ENCODE results near the gene ZNF468. TPM values are rescaled to one million over a fixed set of nuclear protein-coding genes. Genes with fewer than 3 reads are reported as not detected.
"Not testable (repeated sequence)": the region's sequence is repeated elsewhere in the genome, so short reads cannot be mapped to it uniquely, and the experiment has no call there.

The ZNF468 gene
- total and polyA plus RNA-seq, 4 experiments from 2014 or later: 20.9 to 25.7 (median 25.0) TPM

GRCh38 chr19:52896431-52897137 is 39.2 kb upstream of the ZNF468 start:
- POLR2A ChIA-PET (ENCODE audit: partially characterized antibody): interaction anchor here (1.0 kb wide), 1 partner anchor 67 kb away, joined by 3 read pairs; no protein-coding TSS in a partner anchor

GRCh38 chr19:52891336-52891735 is 33.9 kb upstream of the ZNF468 start:
- H3K4me1 Mint-ChIP-seq: peaks cover 0 to 14% (median 6%) of the 10 kb centered on the region in 4 donors
- H3K9me3 Mint-ChIP-seq: peaks cover 0 to 29% (median 18%) of the 10 kb centered on the region in 8 donors
- no peak overlapping the region for H3K27ac ChIP-seq (ENCODE audit: low read depth, low read length)
- peaks cover under 1% of the 10 kb centered on the region for H3K4me1 ChIP-seq (ENCODE audit: insufficient read depth, low read length)
- intact Hi-C loops (cut with micrococcal nuclease): no loop called here
- H3K27ac Mint-ChIP-seq: no peak overlapping the region
- no peak overlapping the region for H3K4me3 Mint-ChIP-seq
- no peaks in the 10 kb centered on the region for H3K27me3 Mint-ChIP-seq
- no peak overlapping the region for H3K4me3 ChIP-seq (ENCODE audit: low read length in 2 of 2)
- ChIA-PET CTCF (ENCODE audit: partially characterized antibody) (no interaction called here), POLR2A (ENCODE audit: partially characterized antibody) (no interaction called here)
- H3K9me3 ChIP-seq (ENCODE audit: control insufficient read depth in 1 of 2, low read length in 2 of 2): no peaks in the 10 kb centered on the region
- no peak for DNase-seq
- peaks cover 11% of the 10 kb centered on the region for H3K36me3 ChIP-seq (ENCODE audit: insufficient read depth, low read length)
- H3K36me3 Mint-ChIP-seq: peaks cover 64% of the 10 kb centered on the region in 2 donors
- H3K27me3 ChIP-seq (ENCODE audit: insufficient read depth, low read length): no peaks in the 10 kb centered on the region

More at GRCh38 chr19:52896431-52897137, 39.2 kb upstream of the ZNF468 start:
- Mint-ChIP-seq H3K36me3 (peaks cover 20 to 26% of the 10 kb centered on the region in 2 donors), H3K9me3 (peaks cover 0 to 21% (median 7%) of the 10 kb centered on the region in 8 donors), H3K27me3 (no peaks in the 10 kb centered on the region), H3K27ac (peak overlapping the region in 6 of 7 donors; percentile 25 to 97 (median 90)), H3K4me1 (peaks cover 3 to 24% (median 22%) of the 10 kb centered on the region in 4 donors), H3K4me3 (peak overlapping the region; percentile 90 to 96 (median 94))
- H3K27ac ChIP-seq (ENCODE audit: low read depth, low read length): peak overlapping the region; percentile 69
- H3K4me1 ChIP-seq (ENCODE audit: insufficient read depth, low read length): peaks cover 14% of the 10 kb centered on the region
- H3K36me3 ChIP-seq (ENCODE audit: insufficient read depth, low read length): no peaks in the 10 kb centered on the region
- CTCF ChIA-PET (ENCODE audit: partially characterized antibody): no interaction called here
- peak in 1 of 5 donors; percentile 0 for DNase-seq
- H3K9me3 ChIP-seq (ENCODE audit: control insufficient read depth in 1 of 2, low read length in 2 of 2): no peaks in the 10 kb centered on the region
- H3K27me3 ChIP-seq (ENCODE audit: insufficient read depth, low read length): no peaks in the 10 kb centered on the region
- peak overlapping the region; percentile 77 to 95 for H3K4me3 ChIP-seq (ENCODE audit: low read length in 2 of 2)
- intact Hi-C loops (cut with micrococcal nuclease): loop anchor here (1.0 to 2.0 kb wide), 4 partner anchors 26 to 66 kb away; partner anchors contain the start of genes ZNF468, ZNF816 and ZNF888

GRCh38 chr19:52889931-52890330 is 32.5 kb upstream of the ZNF468 start:
- peaks cover 65 to 69% of the 10 kb centered on the region in 2 donors for H3K36me3 Mint-ChIP-seq
- Histone ChIP-seq H3K4me1 (ENCODE audit: insufficient read depth, low read length) (no peaks in the 10 kb centered on the region), H3K27me3 (ENCODE audit: insufficient read depth, low read length) (no peaks in the 10 kb centered on the region), H3K36me3 (ENCODE audit: insufficient read depth, low read length) (peaks cover 15% of the 10 kb centered on the region), H3K4me3 (ENCODE audit: low read length in 2 of 2) (no peak overlapping the region), H3K27ac (ENCODE audit: low read depth, low read length) (no peak overlapping the region), H3K9me3 (ENCODE audit: control insufficient read depth in 1 of 2, low read length in 2 of 2) (no peaks in the 10 kb centered on the region)
- H3K9me3 Mint-ChIP-seq: peaks cover 0 to 34% (median 22%) of the 10 kb centered on the region in 8 donors
- H3K4me1 Mint-ChIP-seq: peaks cover 0 to 14% (median 6%) of the 10 kb centered on the region in 4 donors
- no peaks in the 10 kb centered on the region for H3K27me3 Mint-ChIP-seq
- no peak overlapping the region for H3K27ac Mint-ChIP-seq
- ChIA-PET CTCF (ENCODE audit: partially characterized antibody) (no interaction called here), POLR2A (ENCODE audit: partially characterized antibody) (no interaction called here)
- H3K4me3 Mint-ChIP-seq: no peak overlapping the region
- DNase-seq: no peak
- intact Hi-C loops (cut with micrococcal nuclease): no loop called here

- intact Hi-C loops (cut with micrococcal nuclease): no loop called here
- CTCF ChIA-PET (ENCODE audit: partially characterized antibody): no interaction called here
- H3K9me3 Mint-ChIP-seq: peaks cover 0 to 43% (median 28%) of the 10 kb centered on the region in 8 donors
These were observed 31.7 kb upstream of the ZNF468 start for GRCh38 chr19:52889076-52889475.

GRCh38 chr19:52880895-52881389 is 23.5 kb upstream of the ZNF468 start:
- Histone ChIP-seq H3K36me3 (ENCODE audit: insufficient read depth, low read length) (peaks cover 32% of the 10 kb centered on the region), H3K27ac (ENCODE audit: low read depth, low read length) (no peak overlapping the region), H3K9me3 (ENCODE audit: control insufficient read depth in 1 of 2, low read length in 2 of 2) (peaks cover 0 to 44% of the 10 kb centered on the region in 2 donors), H3K4me3 (ENCODE audit: low read length in 2 of 2) (no peak overlapping the region), H3K27me3 (ENCODE audit: insufficient read depth, low read length) (no peaks in the 10 kb centered on the region), H3K4me1 (ENCODE audit: insufficient read depth, low read length) (no peaks in the 10 kb centered on the region)
- Mint-ChIP-seq H3K27me3 (no peaks in the 10 kb centered on the region), H3K27ac (no peak overlapping the region), H3K4me3 (no peak overlapping the region), H3K36me3 (peaks cover 62 to 76% of the 10 kb centered on the region in 2 donors), H3K9me3 (peaks cover 3 to 85% (median 77%) of the 10 kb centered on the region in 8 donors), H3K4me1 (no peaks in the 10 kb centered on the region)
- intact Hi-C loops (cut with micrococcal nuclease): no loop called here
- ChIA-PET POLR2A (ENCODE audit: partially characterized antibody) (no interaction called here), CTCF (ENCODE audit: partially characterized antibody) (no interaction called here)
- no peak for DNase-seq

More at GRCh38 chr19:52889076-52889475, 31.7 kb upstream of the ZNF468 start:
- no peaks in the 10 kb centered on the region for H3K27me3 Mint-ChIP-seq
- no peaks in the 10 kb centered on the region for H3K9me3 ChIP-seq (ENCODE audit: control insufficient read depth in 1 of 2, low read length in 2 of 2)
- no peak overlapping the region for H3K27ac Mint-ChIP-seq
- H3K4me1 ChIP-seq (ENCODE audit: insufficient read depth, low read length): no peaks in the 10 kb centered on the region
- DNase-seq: no peak
- H3K4me3 ChIP-seq (ENCODE audit: low read length in 2 of 2): no peak overlapping the region
- no peak overlapping the region for H3K4me3 Mint-ChIP-seq
- peaks cover 23% of the 10 kb centered on the region for H3K36me3 ChIP-seq (ENCODE audit: insufficient read depth, low read length)
- no peak overlapping the region for H3K27ac ChIP-seq (ENCODE audit: low read depth, low read length)
- peaks cover 0 to 11% (median 6%) of the 10 kb centered on the region in 4 donors for H3K4me1 Mint-ChIP-seq
- no peaks in the 10 kb centered on the region for H3K27me3 ChIP-seq (ENCODE audit: insufficient read depth, low read length)
- peaks cover 70 to 73% of the 10 kb centered on the region in 2 donors for H3K36me3 Mint-ChIP-seq
- POLR2A ChIA-PET (ENCODE audit: partially characterized antibody): no interaction called here

- POLR2A ChIA-PET (ENCODE audit: partially characterized antibody); H3K4me1 Mint-ChIP-seq; H3K4me3 Mint-ChIP-seq; DNase-seq; H3K27ac Mint-ChIP-seq; H3K4me1 ChIP-seq (ENCODE audit: insufficient read depth, low read length); intact Hi-C loops (cut with micrococcal nuclease); H3K4me3 ChIP-seq (ENCODE audit: low read length in 2 of 2); H3K27me3 Mint-ChIP-seq; H3K36me3 ChIP-seq (ENCODE audit: insufficient read depth, low read length); H3K27ac ChIP-seq (ENCODE audit: low read depth, low read length); H3K27me3 ChIP-seq (ENCODE audit: insufficient read depth, low read length); CTCF ChIA-PET (ENCODE audit: partially characterized antibody): not testable (repeated sequence)
- Mint-ChIP-seq H3K36me3 (peaks cover 8 to 20% of the 10 kb centered on the region in 2 donors), H3K9me3 (peaks cover 0 to 70% (median 42%) of the 10 kb centered on the region in 8 donors)
- H3K9me3 ChIP-seq (ENCODE audit: control insufficient read depth in 1 of 2, low read length in 2 of 2): peaks cover 0 to 11% of the 10 kb centered on the region in 2 donors
These were observed 15.6 kb upstream of the ZNF468 start for GRCh38 chr19:52872996-52873395.

GRCh38 chr19:52871466-52871865 is 14.0 kb upstream of the ZNF468 start:
- H3K36me3 ChIP-seq (ENCODE audit: insufficient read depth, low read length): no peaks in the 10 kb centered on the region
- POLR2A ChIA-PET (ENCODE audit: partially characterized antibody): no interaction called here
- Mint-ChIP-seq H3K27ac (no peak overlapping the region), H3K9me3 (peaks cover 0 to 60% (median 31%) of the 10 kb centered on the region in 8 donors), H3K36me3 (peaks cover 4 to 12% of the 10 kb centered on the region in 2 donors), H3K27me3 (no peaks in the 10 kb centered on the region), H3K4me3 (no peak overlapping the region), H3K4me1 (no peaks in the 10 kb centered on the region)
- no peak for DNase-seq
- no peak overlapping the region for H3K4me3 ChIP-seq (ENCODE audit: low read length in 2 of 2)
- H3K4me1 ChIP-seq (ENCODE audit: insufficient read depth, low read length): no peaks in the 10 kb centered on the region
- intact Hi-C loops (cut with micrococcal nuclease): no loop called here
- H3K27me3 ChIP-seq (ENCODE audit: insufficient read depth, low read length): no peaks in the 10 kb centered on the region
- no peaks in the 10 kb centered on the region for H3K9me3 ChIP-seq (ENCODE audit: control insufficient read depth in 1 of 2, low read length in 2 of 2)
- CTCF ChIA-PET (ENCODE audit: partially characterized antibody): no interaction called here
- no peak overlapping the region for H3K27ac ChIP-seq (ENCODE audit: low read depth, low read length)

Data from CD4-positive, alpha-beta memory T cell (primary cell).